HG02870 (cell line): ENCODE data around the gene PMEL.
"Not testable (repeated sequence)": the region's sequence is repeated elsewhere in the genome, so short reads cannot be mapped to it uniquely, and the experiment has no call there.

ENCODE experiments used
- ATAC-seq: cut with Tn5 transposase; IDR thresholded peaks from one replicate; pipeline ENCODE4 v1.9.1; 2021; ENCODE audit warnings: mild to moderate bottlenecking, moderate library complexity; ENCODE audit not compliant: unreplicated experiment

PMEL gene

DNA sequence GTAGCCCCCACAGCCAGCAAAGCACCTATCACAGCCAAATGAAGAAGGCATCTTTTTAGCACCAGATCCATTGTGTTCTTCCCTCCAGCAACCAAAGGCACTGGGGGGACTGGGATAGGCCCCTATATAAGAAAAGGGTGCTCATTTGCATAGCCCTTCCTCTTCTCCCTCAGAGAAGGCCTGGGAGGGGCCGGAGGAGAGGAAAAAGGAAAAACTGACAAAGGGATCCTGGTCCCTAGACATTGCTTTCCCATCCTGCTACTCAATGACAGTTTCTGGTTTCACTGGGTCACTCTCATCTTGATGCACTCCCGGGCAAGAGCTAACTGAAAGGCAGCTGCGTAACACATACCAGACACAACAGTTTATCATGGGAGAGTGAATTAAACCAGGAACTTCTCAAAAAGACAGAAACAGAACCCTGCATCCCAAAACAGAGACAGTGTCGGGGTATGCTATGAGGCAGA is at the start of gene PMEL:
Gene PMEL (minus strand): TSS at position 102 of the 467 bp plus-strand sequence. CDS start 31 bp downstream, at position 71.
- ATAC-seq, result no peak

DNA sequence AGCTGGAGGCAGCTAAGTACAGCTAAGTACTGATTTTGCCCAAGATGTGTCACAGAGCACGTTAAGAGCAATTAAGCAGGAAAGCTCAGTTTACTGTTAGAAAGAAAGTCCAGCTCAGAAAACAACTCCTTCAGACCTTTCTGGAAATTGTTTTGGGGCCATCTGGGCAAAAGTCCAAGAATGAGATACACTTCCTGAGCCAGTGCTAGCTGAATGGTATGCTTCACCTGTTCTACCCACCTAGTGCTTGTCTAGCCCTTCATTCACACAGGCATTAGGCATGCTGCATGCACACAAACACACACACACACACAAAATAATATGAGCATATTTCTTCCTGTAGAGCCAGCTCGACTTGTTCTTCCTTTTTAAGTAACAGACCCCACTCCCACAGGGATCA is 48.4 kb upstream of the PMEL start:
- no peak for ATAC-seq

DNA sequence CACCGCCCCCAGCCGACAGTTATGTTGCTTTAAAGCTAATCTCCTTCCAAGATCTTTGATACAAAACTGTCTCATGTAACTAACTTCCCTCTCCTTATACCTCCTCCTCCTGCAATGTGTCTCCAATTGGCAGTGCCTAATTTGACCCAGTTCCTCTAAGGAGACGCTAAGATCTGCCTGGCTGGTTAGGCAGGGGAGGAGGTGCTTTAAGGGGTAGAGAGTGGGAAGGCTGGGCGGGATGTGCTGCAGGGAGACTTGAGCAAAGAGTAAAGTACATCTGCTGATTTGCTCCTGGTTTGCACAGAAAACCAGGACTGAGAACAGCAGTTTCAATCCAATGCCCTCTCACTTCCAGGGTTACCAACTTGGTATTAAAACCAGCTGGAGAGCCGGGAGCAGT is 47.6 kb upstream of the PMEL start:
- no peak for ATAC-seq

DNA sequence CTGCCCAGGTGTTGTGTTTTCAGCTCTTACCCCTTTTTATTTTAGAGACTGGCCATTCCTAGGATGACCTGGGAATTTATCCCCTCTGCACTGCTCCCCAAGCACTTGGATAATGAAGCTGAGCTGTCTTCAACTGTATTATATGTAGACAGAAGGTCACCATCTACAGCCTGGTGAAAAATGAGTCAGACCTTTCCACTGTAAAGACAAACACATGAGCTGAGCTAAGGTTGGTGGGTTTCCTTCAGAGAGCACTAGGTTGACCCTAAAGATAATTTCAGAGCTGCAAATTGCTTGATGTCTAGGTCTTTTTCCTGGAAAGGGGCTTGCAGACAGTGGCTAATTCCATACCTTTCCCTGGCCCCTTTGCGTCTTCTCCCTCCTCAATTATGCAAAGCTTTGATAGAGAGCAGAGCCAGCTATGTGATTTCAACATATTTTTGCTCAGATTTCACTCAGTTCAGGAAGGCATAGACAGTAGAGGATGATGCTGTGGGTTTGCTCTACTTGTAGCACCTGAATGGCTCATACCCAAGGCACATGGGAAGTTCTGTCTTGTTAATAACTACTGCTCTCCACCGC is 45.8 kb upstream of the PMEL start:
- no peak for ATAC-seq

DNA sequence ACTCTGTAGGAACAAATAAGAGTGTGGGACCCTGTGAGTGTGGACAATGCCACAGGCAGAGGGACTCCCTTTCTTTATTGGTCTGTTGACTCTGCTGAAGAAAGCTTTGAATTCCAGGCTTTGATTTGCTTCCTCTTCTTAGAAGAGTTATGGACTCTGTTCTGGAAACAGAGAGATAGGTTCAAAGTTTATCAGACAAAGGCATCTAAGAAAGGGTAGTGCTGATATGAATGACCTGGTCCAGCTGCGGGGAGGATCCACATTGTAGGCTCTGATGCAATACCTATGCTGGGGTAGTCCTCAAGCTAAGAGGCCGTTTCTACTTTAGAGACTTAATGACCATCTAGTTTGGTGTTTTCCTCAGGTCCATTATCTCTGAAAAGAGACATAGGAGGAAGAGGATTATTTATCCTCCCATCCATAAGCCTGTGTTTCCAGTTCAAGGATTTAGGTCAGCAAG is 44.3 kb upstream of the PMEL start:
- ATAC-seq, result no peak

DNA sequence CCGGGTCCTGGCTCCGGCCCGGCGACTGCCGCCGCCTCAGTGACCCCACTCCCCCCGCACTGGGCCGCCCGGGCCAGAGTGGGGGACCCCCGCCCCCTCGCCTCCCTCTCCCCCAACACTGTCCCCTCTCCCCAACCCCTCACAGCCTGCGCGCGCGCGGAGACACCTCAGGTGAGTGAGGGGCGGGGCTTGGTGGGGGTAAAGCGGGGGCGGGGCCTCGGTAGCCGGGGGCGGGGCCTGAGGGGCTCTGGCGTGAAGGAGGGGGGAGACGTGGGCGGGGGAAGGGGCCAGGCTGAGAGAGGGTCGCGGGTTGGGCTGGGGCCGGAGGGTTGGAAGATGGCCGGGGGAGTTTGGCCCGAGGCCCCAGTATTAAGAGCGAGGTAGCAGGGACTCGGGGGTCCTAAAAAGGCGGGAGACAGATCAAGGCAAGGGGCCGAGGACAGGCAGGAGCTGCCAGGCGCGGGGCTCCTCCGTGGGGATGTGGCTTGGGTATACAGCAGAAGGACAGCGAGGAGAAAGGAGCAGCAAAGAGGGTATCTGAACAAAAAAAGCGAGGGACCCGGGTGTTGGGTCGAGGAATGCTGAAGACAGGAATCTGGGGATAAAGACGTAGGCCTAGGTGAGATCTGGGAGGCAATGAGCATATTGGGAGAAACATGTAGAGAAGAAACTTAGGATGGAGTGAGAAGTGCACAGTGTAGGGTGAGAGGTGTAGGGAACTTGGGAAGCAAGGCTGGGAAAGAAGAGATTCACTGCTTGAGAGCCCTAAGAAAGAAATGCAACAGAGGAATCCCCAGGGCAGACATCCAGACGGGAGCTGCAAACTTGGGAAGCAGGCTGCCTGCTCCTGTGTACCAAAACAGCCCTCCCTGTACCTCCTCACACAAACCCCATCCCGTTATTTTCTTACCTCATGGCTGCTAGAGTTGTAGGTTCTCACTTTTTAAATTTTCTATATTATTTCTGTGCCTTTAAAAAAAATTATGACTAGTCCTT is 42.0 kb upstream of the PMEL start:
- ATAC-seq, result no peak

DNA sequence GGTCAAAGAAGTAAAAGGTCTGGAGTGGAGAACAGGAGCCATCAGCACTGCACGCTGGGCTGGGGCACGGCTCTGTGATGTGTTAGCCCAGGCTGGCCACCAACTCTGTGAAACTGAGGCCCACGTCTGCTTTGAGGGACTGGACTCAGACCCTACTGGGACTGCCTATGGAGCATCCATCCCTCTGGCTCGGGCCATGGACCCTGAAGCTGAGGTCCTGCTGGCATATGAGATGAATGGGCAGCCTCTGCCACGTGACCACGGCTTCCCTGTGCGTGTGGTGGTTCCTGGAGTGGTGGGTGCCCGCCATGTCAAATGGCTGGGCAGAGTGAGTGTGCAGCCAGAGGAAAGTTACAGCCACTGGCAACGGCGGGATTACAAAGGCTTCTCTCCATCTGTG is 38.4 kb upstream of the PMEL start:
- no peak for ATAC-seq

DNA sequence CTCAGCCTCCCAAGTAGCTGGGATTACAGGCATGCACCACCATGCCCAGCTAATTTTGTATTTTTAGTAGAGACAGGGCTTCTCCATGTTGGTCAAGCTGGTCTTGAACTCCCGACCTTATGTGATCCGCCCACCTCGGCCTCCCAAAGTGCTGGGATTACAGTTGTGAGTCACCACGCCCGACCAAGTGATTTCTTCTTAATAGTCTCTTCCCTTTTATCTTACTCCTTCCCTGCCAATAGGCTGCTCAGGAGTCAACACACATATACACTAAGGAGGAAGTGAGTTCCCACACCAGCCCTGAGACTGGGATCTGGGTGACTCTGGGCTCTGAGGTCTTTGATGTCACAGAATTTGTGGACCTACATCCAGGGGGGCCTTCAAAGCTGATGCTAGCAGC is 37.5 kb upstream of the PMEL start:
- not testable (repeated sequence) for ATAC-seq

DNA sequence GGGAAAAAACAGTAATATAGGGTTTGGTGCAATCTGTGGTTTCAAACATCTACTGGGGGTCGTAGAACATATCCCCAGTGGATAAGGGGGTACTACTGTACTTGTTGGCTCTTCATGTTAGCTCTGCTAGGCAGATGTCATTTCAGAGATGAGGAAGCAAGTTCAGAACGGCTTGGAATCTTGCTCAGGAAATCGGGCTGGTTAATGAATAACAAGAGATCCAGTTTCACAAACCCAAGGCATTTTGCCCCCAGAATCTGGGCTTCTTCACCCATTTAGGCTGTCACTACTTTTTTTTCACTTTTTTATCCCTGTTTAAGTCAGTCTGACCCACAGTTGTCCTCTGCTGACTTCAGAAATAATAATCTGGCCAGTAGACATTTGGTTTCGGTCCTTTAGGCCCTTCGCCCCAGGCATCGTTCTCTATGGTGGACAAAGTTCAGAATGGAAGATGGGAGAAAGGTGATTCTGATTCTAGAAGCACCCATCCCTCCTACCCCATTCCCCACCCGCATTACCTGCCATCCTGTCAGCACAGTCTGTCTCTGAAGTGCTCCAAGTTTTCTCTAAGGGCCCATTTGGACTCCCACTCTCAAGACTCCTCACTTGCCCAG is 35.8 kb upstream of the PMEL start:
- no peak for ATAC-seq

DNA sequence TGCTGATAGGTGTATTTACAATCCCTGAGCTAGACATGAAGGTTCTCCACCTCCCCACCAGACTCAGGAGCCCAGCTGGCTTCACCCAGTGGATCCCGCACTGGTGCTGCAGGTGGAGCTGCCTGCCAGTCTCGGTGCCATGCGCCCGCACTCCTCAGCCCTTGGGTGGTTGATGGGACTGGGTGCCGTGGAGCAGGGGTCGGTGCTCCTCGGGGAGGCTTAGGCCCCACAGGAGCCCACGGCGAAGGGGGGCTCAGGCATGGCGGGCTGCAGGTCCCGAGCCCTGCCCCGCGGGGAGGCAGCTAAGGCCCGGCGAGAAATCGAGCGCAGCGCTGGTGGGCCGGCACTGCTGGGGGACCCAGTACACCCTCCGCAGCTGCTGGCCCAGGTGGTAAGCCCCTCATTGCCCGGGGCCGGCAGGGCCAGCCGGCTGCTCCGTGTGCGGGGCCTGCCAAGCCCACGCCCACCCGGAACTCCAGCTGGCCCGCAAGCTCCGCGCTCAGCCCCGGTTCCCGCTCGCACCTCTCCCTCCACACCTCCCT is 34.2 kb upstream of the PMEL start:
- ATAC-seq, result not testable (repeated sequence)

DNA sequence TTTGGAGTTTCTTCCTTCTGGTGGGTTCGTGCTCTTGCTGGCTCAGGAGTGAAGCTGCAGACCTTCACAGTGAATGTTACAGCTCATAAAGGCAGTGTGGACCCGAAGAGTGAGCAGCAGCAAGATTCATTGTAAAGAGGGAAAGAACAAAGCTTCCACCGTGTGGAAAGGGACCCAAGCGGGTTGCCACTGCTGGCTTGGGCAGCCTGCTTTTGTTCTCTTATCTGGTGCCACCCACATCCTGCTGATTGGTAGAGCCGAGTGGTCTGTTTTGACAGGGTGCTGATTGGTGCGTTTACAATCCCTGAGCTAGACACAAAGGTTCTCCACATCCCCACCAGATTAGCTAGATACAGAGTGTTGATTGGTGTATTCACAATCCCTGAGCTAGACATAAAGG is 33.7 kb upstream of the PMEL start:
- not testable (repeated sequence) for ATAC-seq

DNA sequence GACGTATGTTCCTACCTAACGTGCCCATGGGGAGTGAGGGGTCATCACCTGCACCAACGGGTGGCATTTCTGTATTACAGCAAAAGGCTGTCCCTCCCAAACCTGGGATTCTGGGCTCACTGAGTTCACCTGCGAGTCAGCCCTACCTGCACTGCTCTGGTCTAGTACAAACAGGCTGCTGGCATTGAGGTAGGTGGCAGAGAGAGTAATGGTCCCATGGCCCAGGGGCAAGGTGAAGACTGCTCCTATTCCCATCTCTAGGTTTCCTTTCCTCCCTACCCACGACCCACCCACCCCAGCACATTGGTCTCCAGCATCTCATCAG is 31.7 kb upstream of the PMEL start:
- no peak for ATAC-seq

DNA sequence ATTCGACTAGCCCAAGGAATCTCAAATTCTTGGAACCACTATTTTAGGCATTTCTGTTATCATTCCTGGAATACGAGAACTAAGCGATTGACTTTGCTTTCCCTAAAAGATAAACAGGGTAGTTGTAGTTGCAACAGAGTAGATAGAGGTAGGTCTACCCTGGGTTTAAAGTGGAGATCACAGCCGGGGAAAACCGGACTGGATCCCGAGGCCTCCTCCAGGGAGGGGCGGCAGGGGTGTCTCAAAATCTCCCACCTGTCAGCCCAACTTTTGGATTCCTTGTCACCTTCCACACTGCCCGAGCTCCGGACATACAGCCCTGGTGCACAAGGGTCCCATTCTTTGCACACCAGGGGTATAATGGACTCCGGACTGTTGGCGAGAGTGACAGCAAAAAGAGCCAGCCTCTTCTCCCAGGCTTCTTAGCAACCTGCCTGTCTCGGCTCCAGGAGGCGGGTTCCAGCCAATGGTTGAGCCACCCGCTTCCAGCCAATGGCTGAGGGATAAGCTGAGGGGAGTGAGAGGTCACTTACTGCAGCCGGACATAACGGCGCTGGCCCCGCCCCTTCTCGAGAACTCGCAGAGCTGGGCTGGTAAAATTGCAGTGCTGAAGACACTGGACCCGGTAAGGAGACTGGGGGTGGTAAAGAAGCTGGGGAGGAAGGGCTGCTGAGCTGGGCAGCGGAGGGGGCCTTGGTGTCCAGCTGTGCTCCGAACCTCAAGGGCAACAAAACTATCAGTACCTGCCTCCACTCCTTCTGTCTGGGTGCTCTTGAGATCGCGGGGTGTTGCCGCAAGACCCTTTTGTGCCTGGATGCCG is 31.1 kb upstream of the PMEL start, which contains the start of gene SUOX:
Gene SUOX (plus strand): TSS at position 562 of the 820 bp plus-strand sequence. CDS start 4,946 bp downstream, outside the sequence.
- peak; percentile 98 for ATAC-seq

DNA sequence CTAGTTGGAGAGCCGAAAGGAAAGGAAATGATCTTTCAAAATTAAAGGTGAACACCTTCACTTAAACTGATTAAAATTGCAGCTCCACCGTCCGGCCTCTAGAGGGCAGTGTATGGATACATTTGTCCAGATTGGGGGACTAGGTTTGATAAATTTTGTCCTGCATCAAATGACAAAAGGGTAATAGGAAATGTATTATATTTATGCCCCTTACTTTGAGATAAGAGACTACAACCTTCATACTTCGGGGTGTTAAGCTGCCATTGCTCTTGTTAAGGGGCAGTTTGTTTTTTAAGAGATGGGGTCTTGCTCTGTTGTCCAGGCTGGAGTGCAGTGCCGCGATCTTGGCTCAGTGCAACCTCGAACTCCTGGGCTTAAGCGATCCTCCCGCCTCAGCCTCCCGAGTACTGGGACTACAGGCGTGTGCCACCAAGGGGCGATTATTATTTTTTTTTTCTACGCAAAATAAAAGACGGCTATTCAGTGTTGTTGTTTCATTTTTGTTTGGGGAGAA is 30.4 kb upstream of the PMEL start:
- ATAC-seq, result no peak

DNA sequence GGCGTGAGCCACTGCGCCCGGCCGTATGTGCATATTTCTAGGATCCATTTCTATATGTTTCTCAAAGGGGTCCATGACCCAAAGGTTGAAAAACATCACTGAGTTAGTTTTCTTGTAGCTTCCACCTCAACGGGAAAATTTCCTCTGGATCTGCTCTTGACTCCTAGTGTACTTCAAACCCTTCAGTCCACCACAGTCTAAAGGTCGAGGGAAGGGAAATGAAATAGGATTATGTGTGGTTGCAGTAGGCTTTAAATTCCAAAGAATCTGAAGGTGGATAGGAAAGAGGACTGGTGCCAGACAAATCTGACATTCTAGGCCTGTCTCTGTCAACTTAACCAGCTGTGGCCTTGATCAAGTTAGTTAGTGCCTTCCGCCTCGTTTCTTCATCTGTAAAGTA is 29.5 kb upstream of the PMEL start:
- no peak for ATAC-seq

DNA sequence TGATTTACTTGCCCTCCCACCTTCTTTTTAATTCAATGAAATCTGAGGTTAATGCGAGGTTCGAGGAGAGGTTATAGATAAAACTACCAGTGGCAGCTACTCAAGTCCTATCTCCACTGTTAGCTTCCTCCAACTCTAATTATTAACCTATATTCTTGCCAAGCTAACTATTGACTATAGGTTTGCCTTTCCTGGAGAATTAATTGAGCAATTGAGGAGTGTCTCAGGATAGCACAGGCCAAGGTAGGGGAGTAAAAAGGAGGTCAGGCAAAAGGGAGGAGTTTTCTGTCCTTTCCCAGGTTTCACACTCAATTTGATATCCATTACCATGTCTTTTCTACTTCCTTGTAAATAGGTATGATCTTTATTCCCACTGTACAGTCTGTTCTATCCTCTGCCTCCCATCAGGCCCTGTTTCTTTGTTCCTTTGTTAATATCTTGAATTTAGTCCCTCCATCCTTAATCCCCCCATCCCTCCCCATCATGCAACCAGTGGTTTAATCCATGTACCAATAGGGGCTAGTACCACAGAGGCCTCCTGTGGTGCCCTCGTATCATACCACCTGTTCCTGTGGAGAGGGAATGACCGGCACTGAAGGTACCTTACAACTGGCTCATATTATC is 27.5 kb upstream of the PMEL start:
- no peak for ATAC-seq

DNA sequence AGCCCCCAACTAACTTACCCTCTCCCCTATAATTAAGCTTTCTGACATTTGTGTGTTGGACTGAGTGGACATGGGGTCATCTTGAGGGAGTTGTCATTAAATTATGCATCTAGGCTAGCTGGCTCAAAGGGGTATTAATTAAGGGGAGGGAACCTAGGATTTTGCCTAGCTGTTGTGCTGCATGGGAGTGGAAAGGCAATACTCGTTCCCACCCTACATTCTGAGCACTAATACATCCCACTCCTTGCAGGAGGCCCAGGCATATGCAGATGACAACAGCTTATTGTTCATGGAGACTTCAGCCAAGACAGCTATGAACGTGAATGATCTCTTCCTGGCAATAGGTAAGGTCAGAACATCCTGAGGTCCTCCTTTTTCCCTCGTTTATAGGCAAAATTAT is 25.3 kb upstream of the PMEL start:
- ATAC-seq, result no peak

DNA sequence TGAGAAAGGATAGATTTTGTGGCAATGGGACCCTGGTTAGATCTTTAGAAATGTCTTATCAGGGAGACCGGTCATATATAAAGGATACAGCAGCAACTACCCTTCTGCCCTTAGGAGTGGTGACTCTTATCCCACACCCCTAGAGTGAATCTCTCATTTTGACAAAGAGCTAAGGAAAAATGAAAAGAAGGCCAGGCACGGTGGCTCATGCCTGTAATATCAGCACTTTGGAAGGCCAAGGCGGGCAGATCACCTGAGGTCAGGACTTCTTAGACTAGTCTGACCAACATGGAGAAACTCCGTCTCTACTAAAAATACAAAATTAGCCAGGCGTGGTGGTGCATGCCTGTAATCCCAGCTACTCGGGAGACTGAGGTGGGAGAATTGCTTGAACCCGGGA is 20.1 kb upstream of the PMEL start:
- not testable (repeated sequence) for ATAC-seq

DNA sequence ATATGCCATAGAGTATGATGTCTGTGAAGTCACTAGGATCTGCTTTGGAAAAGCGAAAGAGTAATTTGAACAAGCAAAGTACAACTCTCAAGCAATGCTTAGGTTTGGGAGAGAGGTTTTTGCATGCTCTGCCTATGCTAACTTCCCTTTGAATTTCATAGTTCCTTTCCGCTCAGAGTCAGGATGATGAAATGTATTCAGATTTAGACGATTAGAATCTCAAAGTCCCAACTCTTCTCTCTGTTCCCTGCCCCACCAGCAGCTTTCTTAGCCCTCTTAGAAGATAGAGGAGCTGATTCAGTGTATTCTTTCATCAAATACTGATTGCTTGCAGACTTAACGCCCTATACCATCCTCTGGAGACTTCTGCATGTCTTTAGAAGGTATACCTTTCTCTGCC is 19.5 kb upstream of the PMEL start:
- no peak for ATAC-seq

DNA sequence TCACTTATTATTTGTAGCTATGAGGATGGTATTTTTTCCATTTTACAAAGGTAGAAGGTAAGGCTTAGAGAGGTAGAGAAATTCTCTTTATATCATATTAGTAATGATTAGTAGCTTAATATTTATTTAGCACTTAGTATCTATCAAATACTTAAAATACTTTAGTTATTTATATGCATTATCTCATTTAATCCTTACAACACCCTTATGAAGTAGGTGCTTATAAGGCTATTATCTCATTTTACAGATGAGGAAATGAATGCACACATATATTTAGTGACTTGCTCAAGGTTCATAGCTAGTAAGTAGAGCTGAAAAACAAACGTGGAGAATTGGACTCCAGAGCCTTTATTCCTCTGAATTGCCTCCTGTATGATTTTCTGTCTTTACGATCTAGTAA is 19.0 kb upstream of the PMEL start:
- no peak for ATAC-seq
